HG02840 (cell line): ENCODE data around the gene IFFO2.
"Not testable (repeated sequence)": the region's sequence is repeated elsewhere in the genome, so short reads cannot be mapped to it uniquely, and the experiment has no call there.

Experiments used
- ATAC-seq: cut with Tn5 transposase; IDR thresholded peaks from one replicate; pipeline ENCODE4 v1.9.1; 2021; ENCODE audit warnings: mild to moderate bottlenecking, moderate library complexity, moderate number of reproducible peaks; ENCODE audit not compliant: unreplicated experiment, low FRiP score

IFFO2 gene

GRCh38 chr1:18879791-18880309 is 76.6 kb downstream of the IFFO2 start:
- no peak for ATAC-seq

GRCh38 chr1:18879215-18879790 is 77.2 kb downstream of the IFFO2 start:
- ATAC-seq, result no peak

GRCh38 chr1:18878538-18879214 is 77.8 kb downstream of the IFFO2 start:
- no peak for ATAC-seq

- ATAC-seq, result no peak
Observed at GRCh38 chr1:18877282-18877681, 79.2 kb downstream of the IFFO2 start.

- ATAC-seq, result no peak
Observed at GRCh38 chr1:18876210-18876609, 80.3 kb downstream of the IFFO2 start.

GRCh38 chr1:18875796-18876128 is 80.7 kb downstream of the IFFO2 start:
- ATAC-seq, result no peak

- ATAC-seq, result no peak
Observed at GRCh38 chr1:18875107-18875795, 81.2 kb downstream of the IFFO2 start.

GRCh38 chr1:18874600-18874999 is 81.9 kb downstream of the IFFO2 start:
- no peak for ATAC-seq

GRCh38 chr1:18874036-18874435 is 82.4 kb downstream of the IFFO2 start:
- no peak for ATAC-seq

GRCh38 chr1:18872071-18872611 is 84.3 kb downstream of the IFFO2 start:
- ATAC-seq, result no peak

GRCh38 chr1:18871401-18872070 is 84.9 kb downstream of the IFFO2 start:
- ATAC-seq, result no peak

GRCh38 chr1:18870957-18871356 is 85.5 kb downstream of the IFFO2 start:
- no peak for ATAC-seq

GRCh38 chr1:18870595-18870865 is 85.9 kb downstream of the IFFO2 start:
- ATAC-seq, result not testable (repeated sequence)

- no peak for ATAC-seq
Observed at GRCh38 chr1:18869847-18870594, 86.5 kb downstream of the IFFO2 start.

- ATAC-seq, result no peak
Observed at GRCh38 chr1:18868801-18869424, 87.6 kb downstream of the IFFO2 start.

GRCh38 chr1:18868354-18868753 is 88.1 kb downstream of the IFFO2 start:
- no peak for ATAC-seq

GRCh38 chr1:18866846-18867245 is 89.6 kb downstream of the IFFO2 start:
- no peak for ATAC-seq

GRCh38 chr1:18866314-18866713 is 90.2 kb downstream of the IFFO2 start:
- ATAC-seq, result no peak

GRCh38 chr1:18865176-18865575 is 91.3 kb downstream of the IFFO2 start:
- no peak for ATAC-seq

- no peak for ATAC-seq
Observed at GRCh38 chr1:18861590-18861989, 94.9 kb downstream of the IFFO2 start.
